ENCODE data around the gene NMD3.
"Not testable (repeated sequence)": the region's sequence is repeated elsewhere in the genome, so short reads cannot be mapped to it uniquely, and the experiment has no call there.

Gene NMD3

DNA sequence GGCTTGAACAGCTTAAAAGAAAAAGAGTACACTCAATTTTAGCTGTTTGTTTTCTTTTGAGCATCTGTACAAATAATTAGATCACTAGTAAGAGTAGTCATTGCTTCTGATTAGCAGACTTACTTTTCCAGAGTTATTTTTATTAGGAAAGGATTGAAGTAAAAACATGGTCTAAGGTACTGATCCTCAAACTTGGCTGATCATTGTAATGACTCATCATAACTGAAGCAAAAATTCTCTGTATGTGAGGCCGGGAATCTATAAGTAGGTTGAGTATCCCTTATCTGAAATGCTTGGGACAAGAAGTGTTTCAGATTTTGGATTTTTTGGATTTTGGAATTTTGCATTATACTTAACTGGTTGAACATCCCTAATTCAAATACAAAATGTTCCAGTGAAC, 12.4 kb downstream of the NMD3 start:
- DNase-seq, result no peak

DNA sequence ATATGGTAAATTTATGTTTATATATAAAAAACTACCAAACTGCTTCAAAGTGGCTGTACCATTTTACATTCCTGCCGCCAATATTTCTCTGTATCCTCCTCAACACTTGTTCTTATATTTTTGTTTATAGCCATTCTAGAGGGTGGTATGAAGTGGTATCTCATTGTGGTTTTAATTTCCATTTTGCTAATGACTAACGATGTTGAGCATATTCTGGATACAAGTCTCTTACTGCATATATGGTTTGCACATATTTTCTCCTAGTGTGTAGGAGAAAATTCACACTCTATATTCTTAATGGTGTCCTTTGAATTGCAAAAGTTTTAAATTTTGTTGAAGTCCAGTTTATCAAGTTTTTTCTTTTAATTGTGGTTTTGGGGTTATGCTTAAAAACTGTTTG, 15.1 kb downstream of the NMD3 start:
- DNase-seq, result no peak

GRCh38 chr3:161239700-161240099, 18.6 kb downstream of the NMD3 start:
- no peak for DNase-seq

DNA sequence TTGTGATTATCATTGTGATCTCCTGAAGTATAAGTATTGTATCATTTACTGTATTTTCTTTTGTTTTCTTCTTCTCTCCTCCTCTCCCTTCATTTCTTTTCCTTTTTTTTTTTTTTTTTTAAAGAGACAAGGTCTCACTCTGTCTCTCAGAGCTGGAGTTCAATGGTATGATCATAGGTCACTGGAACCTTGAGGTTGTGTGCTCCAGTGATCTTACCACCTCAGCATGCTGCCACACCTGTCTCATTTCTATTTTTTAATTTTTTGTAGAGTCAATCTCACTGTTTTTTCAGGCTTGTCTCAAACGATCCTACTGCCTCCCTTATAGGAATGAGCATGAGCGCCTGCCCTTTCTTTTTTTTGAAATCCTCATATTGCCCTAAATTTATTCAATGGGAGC, 23.4 kb downstream of the NMD3 start:
- DNase-seq, result no peak

DNA sequence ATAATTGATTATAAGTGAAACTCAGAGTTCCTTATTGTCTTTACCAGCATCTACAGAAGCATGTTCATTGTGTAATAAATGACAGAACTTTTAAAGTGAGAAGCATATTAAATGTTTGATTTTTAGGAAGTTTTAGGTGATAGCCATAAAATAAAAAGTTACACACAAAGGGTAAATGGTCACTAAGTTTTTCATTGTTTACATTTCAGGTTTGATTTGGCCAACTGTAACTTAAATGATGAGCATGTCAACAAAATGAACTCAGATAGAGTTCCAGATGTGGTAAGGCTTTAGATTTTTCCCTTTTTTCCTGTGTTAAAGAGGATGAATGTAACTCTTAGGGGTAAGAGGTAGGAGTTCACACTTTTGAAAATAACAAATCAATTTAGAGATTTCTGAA, 25.9 kb downstream of the NMD3 start:
- DNase-seq, result no peak

DNA sequence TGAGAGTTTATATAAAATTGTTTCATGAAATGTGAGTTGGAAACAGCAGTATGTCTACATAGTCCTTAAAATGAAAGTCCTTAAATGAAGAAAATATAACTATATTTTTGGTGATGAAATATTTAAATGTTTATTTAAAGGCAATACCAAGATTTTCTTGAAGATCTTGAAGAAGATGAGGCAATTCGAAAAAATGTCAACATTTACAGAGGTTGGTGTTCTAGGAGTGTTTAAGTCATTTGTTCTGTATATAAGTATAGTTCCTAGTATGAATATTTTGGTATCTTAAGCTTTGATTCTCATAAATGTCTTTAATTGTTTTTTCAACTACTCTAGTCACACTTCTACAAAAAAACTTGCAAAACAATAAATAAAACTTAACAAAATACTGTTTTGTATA, 29.0 kb downstream of the NMD3 start:
- DNase-seq, result no peak

DNA sequence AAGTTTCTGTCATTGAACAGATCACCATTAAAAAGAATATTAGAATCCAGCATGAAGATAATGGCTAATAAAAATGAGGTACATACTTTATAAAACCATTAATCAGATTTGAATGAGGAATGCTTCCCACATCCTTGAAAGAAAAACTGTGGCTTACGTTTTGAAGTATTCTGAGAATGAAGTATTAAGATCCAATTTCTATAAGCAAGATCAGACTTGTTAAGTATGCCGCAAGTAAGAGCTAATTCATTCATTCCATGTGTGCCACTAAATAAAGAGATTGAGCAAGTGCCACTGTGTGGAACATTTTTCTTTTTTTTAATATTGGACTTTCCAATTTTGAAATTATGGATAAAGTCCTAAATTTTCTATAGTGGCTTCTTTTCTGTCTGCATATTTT, 30.6 kb downstream of the NMD3 start:
- no peak for DNase-seq

DNA sequence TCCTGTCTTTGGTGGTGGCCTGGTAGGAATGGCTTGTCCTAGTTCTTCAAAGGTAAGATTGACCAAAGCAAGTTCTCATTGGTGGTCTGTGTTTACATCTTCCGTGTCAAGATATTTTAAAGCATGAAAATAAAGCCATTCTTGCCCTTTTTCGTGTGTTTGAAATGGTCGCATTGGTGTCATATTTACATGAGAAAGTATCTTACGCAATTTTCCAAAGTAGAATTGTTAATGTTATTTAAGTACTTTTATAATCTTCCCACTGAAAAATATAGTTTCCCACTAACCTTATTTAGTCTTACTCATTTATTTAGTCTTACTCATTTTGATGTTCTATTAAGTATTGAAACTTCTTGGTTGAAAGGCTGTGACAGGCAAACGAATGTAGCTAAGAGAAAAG, 31.0 kb downstream of the NMD3 start:
- DNase-seq, result no peak

- no peak for DNase-seq
Measured at GRCh38 chr3:161253711-161254110, 32.6 kb downstream of the NMD3 start.

DNA sequence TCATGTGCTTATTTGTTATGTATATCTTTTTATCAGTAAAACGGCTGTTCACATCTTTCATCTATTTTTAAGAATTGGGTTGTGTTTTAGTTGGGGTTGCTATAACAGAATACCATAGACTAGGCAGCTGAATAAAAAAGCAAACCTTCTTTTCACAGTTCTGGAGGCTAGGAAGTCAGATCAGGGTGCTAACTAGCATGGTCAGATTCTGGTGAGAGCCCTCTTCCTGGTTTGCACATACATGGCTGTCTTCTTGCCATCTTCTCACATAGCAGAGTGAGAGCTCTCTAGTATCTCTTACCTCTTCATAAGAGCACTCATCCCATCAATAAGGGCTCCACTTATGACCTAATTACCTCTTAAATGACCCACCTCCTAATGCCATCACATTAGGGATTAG, 33.8 kb downstream of the NMD3 start:
- no peak for DNase-seq

DNA sequence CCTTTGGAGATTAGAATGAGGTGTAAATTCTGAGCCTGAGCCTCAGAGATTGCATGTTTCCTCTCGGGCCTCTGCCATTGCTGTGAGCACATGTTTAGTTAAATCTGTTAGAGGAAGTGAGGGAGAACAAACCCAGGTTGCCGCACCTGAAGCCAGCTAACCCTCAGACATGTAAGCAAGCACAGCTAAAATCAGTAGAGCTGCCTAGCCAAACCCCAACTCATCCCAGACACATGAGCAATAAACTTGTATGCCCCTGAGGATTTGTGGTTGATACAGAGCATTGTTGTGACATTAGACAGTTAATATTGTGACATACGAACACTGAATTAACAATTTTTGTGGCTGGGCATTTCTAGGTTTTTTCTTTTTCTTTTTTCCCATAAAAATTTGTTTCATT, 41.9 kb downstream of the NMD3 start:
- no peak for DNase-seq

DNA sequence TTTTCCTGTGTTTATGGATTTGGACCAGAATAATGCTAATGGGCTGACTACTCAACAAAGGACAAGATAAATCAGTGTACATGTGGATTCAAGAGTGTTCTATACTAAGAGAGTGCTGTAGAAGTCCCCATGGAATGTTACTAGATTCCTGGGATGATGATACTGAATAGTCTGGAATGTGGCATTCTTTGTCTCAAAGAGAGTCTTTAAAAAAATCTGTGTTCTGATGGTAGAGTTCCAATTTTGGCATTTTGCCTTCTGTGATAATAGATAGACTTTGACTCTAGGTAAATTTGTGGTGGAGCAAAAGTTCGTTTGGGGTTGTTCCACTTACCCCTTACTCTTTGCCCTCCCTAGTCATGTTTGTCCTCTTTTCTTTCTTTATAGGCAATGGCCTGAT, 43.7 kb downstream of the NMD3 start:
- no peak for DNase-seq

- DNase-seq, result no peak
Measured at GRCh38 chr3:161265916-161266571, 44.9 kb downstream of the NMD3 start.

GRCh38 chr3:161266731-161267150, 45.6 kb downstream of the NMD3 start:
- DNase-seq, result peak; percentile 45

DNA sequence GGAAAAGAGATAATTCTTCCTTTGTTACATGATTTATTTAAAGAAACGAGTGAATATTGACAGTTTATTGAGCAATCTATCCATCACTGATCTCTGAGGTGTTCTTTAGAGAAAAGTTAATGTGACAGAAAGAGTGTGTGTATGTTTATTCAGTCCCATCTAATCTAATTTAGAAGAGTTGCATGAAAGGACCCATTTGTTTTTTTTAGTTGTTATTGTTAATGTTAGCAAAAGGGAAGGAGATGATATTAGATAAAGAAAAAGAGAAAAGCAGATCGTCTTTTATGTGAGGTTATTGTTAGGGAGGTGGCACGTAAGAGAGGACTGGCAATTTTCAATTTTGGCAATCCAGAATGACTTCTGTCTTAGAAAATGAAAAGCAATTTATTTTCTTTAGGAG, 46.5 kb downstream of the NMD3 start:
- DNase-seq, result no peak

DNA sequence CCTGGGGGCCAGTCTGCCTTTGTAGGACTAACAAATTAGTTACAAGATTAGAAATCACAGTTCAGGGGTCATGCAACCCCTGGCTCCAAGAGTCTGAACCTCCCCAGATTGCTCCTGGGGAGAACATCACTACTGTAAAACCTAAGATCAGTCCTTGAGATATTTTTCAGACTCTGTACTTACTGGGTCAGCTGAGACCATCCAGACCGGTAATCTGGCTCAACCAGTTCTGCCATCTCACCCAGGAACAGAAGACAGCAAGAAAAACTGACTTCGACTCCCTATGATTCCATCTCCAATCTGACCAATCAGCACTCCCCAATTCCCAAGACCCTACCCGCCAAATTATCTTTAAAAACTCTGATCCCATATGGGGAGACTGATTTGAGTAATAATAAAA, 47.5 kb downstream of the NMD3 start:
- DNase-seq, result no peak

DNA sequence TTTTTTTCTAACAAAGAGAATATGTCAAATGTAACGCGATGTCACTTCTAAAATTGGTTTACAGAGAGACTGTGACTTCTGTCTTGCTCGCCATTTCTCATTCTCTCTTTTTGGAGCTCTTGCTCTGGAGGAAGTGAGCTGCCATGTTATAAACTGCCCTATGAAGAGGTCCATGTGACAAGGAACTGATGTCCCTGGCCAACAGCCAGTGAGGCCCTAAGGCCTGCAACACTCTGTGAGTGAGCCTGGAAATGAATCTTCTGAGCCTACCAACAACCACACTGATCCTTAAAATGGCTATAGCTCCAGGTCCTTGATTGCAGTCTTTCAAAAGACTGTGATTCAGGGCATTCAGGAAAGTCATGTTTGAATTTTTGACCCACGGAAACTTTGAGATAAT, 49.9 kb downstream of the NMD3 start:
- DNase-seq, result no peak

DNA sequence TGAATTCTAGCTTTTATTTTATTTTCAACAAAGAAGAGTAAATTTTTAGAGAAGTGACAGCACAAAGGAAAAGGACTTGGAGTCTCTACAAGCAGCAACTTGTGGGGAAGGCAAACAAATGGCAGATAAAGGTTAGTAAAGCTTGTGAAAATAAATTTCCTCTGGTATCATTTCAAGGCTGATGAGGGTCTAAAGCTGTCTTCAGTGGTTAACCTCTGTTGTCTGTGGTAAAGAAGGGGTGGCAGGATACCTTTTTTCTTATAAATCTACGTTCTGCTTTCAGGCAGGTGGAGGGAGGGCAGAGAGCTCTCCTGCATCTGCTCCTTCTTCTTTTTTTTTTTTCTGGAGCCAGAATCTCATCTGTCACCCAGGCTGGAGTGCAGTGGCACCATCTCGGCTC, 50.5 kb downstream of the NMD3 start:
- no peak for DNase-seq

GRCh38 chr3:161272524-161272923, 51.4 kb downstream of the NMD3 start:
- no peak for DNase-seq

- DNase-seq, result peak; percentile 72
Measured at GRCh38 chr3:161273589-161274218, 52.6 kb downstream of the NMD3 start.

GRCh38 chr3:161274691-161275298, 53.7 kb downstream of the NMD3 start:
- DNase-seq, result peak; percentile 68

DNA sequence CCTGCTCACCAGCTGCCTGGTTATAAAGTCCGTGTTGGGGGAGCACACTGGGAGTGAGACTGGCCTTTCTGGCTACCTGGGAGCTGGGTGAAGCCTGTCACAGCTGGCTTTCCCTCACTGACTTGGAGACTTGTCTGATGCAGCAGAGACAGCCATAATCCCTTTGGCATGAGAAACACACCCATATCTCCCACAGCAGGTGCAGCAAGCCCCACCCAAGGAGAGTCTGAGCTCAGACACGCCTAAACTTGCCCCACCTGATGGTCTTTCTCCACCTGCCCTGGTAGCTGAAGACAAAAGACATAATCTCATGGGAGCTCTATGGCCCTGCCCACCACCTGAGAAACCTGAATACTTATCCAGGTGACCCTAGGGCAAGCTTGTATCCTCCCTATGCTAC, 54.8 kb downstream of the NMD3 start:
- peak; percentile 96 for DNase-seq

- DNase-seq, result not testable (repeated sequence)
Measured at GRCh38 chr3:161282387-161282786, 61.3 kb downstream of the NMD3 start.

DNA sequence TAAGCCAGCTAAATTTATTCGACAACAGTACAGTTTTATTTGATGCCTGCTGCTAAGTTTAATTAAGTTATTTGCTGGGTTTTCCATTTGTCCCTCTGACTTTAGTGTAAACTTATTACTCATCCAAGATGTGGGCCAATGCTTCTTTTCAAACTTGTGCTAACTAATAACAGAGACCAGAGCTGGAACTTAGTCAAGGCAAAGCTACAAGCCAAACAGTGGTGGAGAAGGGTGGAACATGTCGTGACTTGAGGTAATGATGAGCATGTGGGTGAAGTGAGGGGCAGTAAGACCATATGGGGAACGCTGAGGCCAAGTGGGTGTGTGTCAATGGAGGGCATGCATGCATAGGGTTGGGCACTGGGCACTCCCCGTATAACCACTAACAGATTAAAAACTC, 63.9 kb downstream of the NMD3 start:
- DNase-seq, result no peak

DNA sequence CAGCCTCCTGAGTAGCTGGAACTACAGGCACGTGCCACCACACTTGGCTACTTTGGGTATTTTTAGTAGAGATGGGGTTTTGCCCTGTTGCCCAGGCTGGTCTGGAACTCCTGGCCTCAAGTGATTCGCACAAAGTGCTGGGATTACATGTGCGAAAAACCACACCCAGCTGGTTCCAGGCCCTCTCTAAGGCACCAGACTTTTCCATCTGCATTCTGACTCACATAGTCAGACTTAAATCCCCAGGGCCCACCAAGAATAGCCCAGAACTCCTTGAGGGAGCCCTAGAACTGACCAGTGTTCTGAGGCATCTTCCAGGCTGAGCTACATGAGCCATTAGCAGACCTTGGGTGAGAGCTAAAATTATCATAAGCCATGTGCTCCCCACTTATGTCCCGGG, 68.1 kb downstream of the NMD3 start:
- DNase-seq, result no peak
